ENCODE data around the gene MED13L. TPM values are rescaled to one million over a fixed set of nuclear protein-coding genes. Genes with fewer than 3 reads are reported as not detected.

MED13L gene
- polyA plus RNA-seq, 1 of the 3 experiments (the other 2 are of a cell fraction) = 17.1 TPM

DNA sequence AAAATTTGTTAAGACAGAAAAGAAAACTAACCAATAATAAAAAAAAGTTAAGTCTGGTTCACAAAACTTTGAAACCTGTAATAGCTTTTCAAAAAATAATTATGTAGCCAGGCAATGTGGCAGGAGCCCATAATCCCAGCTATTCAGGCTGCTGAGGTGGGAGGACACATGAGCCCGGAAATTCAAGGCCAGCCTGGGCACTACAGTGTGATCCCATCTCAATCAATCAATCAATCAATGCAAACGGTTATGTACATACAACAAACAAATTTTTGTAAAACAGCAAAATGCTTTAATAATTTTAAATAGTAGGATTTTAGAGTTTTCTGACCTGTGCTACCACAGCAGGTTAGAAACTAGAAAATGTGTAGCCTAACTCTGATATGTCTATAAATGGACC, 152.4 kb downstream of the MED13L start:
- Histone ChIP-seq H3K79me2 (ENCODE audit: insufficient read depth) (peaks cover 100% of the 10 kb centered on the region), H3K9me2 (no peaks in the 10 kb centered on the region), H3K9me3 (no peaks in the 10 kb centered on the region), H3K4me3 (ENCODE audit: low read depth in 2 of 2, low read length in 1 of 2) (no peak overlapping the region), H3F3A (replicated peaks; ENCODE audit: insufficient read depth) (peaks cover 31% of the 10 kb centered on the region), H2AFZ (ENCODE audit: low read depth) (no peak overlapping the region), H4K20me1 (ENCODE audit: insufficient read depth) (peaks cover 100% of the 10 kb centered on the region), H3K27me3 (ENCODE audit: insufficient read depth) (no peaks in the 10 kb centered on the region), H3K4me1 (ENCODE audit: control insufficient read depth in 1 of 2, insufficient read depth in 2 of 2, low read depth in 1 of 2, low read length in 1 of 2) (peaks cover 19 to 70% of the 10 kb centered on the region in 2 experiments), H3K36me3 (replicated peaks in 1 of 2; ENCODE audit: control insufficient read depth in 1 of 2, insufficient read depth in 2 of 2, low read length in 1 of 2) (no peaks in the 10 kb centered on the region), H3K9ac (no peak overlapping the region), H3K27ac (ENCODE audit: low read depth in 2 of 2, low read length in 1 of 2) (peak overlapping the region in 1 of 2 experiments; percentile 1; a peak in 1 of 4 replicates), H3K4me2 (peak overlapping the region; percentile 20; the same call in 1 of the 2 replicates)
- POLR2A ChIA-PET = no interaction called here
- WGBS (ENCODE audit: low lambda C conversion rate) = 74% methylated on average over 2 of the region's 2 CpGs
- CTCF ChIA-PET = interaction anchor here (1.0 kb wide), 1 partner anchor 584 kb away, joined by 4 read pairs; no protein-coding TSS in a partner anchor
- TF ChIP-seq CHD2 (IDR thresholded peaks at IDR 0.05; ENCODE audit: low read length, partially characterized antibody) (no peak), MXI1 (IDR thresholded peaks at IDR 0.05; ENCODE audit: low read depth, low read length) (no peak), MEF2A (IDR thresholded peaks at IDR 0.05; ENCODE audit: borderline replicate concordance, low read depth) (no peak), GABPA (IDR thresholded peaks at IDR 0.05; ENCODE audit: low read depth) (no peak), RCOR1 (IDR thresholded peaks at IDR 0.05; ENCODE audit: low read length) (no peak)
- TF ChIP-seq, protein P1, sequence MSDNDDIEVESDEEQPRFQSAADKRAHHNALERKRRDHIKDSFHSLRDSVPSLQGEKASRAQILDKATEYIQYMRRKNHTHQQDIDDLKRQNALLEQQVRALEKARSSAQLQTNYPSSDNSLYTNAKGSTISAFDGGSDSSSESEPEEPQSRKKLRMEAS (IDR thresholded peaks at IDR 0.05; ENCODE audit: low read depth) = no peak
- no peak for DNase-seq

DNA sequence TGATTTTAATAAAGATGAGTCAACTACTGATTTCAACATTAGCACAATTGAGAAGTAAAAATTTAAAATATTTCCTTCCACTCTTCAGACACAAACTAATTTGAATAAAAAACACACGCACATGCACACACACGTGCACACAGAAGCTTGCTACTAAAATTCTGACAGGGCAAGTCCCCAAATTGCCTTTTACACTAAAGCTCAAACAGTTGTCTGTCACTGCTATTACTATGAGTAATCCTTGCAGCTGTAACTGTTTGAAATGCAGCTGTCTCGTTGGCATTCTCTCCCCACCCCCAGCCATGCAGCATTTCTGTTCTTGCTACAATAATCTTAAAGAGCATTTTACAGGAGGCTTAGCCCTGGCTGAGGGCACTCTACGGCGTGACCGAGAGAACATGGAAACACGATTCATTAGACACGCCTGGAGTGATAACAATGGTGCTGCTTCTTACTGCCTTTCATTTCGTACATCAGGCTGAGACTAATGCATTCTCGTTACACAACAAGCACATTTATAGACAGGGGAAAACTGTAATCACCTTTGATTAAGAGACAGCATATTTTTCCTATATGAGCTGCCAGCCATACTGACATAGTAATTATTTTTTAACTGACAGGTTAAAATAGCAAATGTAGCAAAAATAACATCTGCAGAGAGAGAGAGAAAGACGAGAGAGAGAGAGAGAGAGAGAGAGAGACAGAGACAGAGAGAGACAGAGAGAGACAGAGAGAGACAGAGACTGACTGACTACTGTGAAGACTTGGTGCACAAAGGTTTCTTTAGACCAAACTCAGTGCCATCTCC, 153.8 kb downstream of the MED13L start:
- H3K27me3 ChIP-seq (ENCODE audit: insufficient read depth) = no peaks in the 10 kb centered on the region
- H3K9me3 ChIP-seq = no peaks in the 10 kb centered on the region
- peak; percentile 23 for DNase-seq
- CTCF ChIA-PET = interaction anchor here (1.0 kb wide), 2 partner anchors 18 to 24 kb away, joined by 3 read pairs; no protein-coding TSS in a partner anchor
- no peaks in the 10 kb centered on the region for H3K36me3 ChIP-seq (replicated peaks in 1 of 2; ENCODE audit: control insufficient read depth in 1 of 2, insufficient read depth in 2 of 2, low read length in 1 of 2)
- H3K4me1 ChIP-seq (ENCODE audit: control insufficient read depth in 1 of 2, insufficient read depth in 2 of 2, low read depth in 1 of 2, low read length in 1 of 2) = peaks cover 21 to 63% of the 10 kb centered on the region in 2 experiments
- peaks cover 29% of the 10 kb centered on the region for H3F3A ChIP-seq (replicated peaks; ENCODE audit: insufficient read depth)
- peaks cover 99% of the 10 kb centered on the region for H4K20me1 ChIP-seq (ENCODE audit: insufficient read depth)
- peak overlapping the region; percentile 70 for H3K4me2 ChIP-seq
- 34% methylated on average over 11 of the region's 11 CpGs for WGBS (ENCODE audit: low lambda C conversion rate)
- H3K9me2 ChIP-seq = no peaks in the 10 kb centered on the region
- no peak overlapping the region for H3K9ac ChIP-seq
- H2AFZ ChIP-seq (ENCODE audit: low read depth) = no peak overlapping the region
- POLR2A ChIA-PET = interaction anchor here (0.6 kb wide), 1 partner anchor 60 kb away, joined by 3 read pairs; no protein-coding TSS in a partner anchor
- peak overlapping the region; percentile 8 to 41; a peak in 2 of 4 replicates for H3K4me3 ChIP-seq (ENCODE audit: low read depth in 2 of 2, low read length in 1 of 2)
- peak overlapping the region; percentile 3 to 35; a peak in 3 of 4 replicates for H3K27ac ChIP-seq (ENCODE audit: low read depth in 2 of 2, low read length in 1 of 2)
- H3K79me2 ChIP-seq (ENCODE audit: insufficient read depth) = peaks cover 100% of the 10 kb centered on the region
- 0 out of 2 replicates have a peak, but pooled peaks have one; percentile 5 for TF ChIP-seq JUND (IDR thresholded peaks at IDR 0.05)
- peak; percentile 45; the same call in 1 of the 2 replicates for TF ChIP-seq GATA2 (CRISPR knock-in tag; IDR thresholded peaks at IDR 0.05)
- peak; percentile 75; the same call in 1 of the 2 replicates for TF ChIP-seq MXI1 (IDR thresholded peaks at IDR 0.05; ENCODE audit: low read depth, low read length)
- no peak for TF ChIP-seq TAF1 (IDR thresholded peaks at IDR 0.05; ENCODE audit: borderline replicate concordance, low read depth, low read length)
- TF ChIP-seq YY1 (IDR thresholded peaks at IDR 0.05; ENCODE audit: low read depth) = no peak
- TF ChIP-seq FOSL2 (IDR thresholded peaks at IDR 0.05; ENCODE audit: borderline replicate concordance, low read depth) = 0 out of 2 replicates have a peak, but pooled peaks have one; percentile 15
- peak; percentile 61; the same call in 1 of the 2 replicates for TF ChIP-seq SIN3A (IDR thresholded peaks at IDR 0.05; ENCODE audit: borderline replicate concordance, low read depth, low read length)
- no peak for TF ChIP-seq FOXM1 (IDR thresholded peaks at IDR 0.05; ENCODE audit: low read depth)
- TF ChIP-seq TEAD4 (IDR thresholded peaks at IDR 0.05; ENCODE audit: borderline replicate concordance, insufficient read depth) = no peak
- TF ChIP-seq, protein P2, sequence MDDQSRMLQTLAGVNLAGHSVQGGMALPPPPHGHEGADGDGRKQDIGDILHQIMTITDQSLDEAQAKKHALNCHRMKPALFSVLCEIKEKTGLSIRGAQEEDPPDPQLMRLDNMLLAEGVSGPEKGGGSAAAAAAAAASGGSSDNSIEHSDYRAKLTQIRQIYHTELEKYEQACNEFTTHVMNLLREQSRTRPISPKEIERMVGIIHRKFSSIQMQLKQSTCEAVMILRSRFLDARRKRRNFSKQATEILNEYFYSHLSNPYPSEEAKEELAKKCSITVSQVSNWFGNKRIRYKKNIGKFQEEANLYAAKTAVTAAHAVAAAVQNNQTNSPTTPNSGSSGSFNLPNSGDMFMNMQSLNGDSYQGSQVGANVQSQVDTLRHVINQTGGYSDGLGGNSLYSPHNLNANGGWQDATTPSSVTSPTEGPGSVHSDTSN (IDR thresholded peaks at IDR 0.05) = peak; percentile 65
- no peak for TF ChIP-seq MEF2A (IDR thresholded peaks at IDR 0.05; ENCODE audit: borderline replicate concordance, low read depth)
- TF ChIP-seq, protein P3, sequence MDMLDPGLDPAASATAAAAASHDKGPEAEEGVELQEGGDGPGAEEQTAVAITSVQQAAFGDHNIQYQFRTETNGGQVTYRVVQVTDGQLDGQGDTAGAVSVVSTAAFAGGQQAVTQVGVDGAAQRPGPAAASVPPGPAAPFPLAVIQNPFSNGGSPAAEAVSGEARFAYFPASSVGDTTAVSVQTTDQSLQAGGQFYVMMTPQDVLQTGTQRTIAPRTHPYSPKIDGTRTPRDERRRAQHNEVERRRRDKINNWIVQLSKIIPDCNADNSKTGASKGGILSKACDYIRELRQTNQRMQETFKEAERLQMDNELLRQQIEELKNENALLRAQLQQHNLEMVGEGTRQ (IDR thresholded peaks at IDR 0.05; ENCODE audit: borderline replicate concordance, low read depth, low read length) = no peak
- TF ChIP-seq, protein P4, sequence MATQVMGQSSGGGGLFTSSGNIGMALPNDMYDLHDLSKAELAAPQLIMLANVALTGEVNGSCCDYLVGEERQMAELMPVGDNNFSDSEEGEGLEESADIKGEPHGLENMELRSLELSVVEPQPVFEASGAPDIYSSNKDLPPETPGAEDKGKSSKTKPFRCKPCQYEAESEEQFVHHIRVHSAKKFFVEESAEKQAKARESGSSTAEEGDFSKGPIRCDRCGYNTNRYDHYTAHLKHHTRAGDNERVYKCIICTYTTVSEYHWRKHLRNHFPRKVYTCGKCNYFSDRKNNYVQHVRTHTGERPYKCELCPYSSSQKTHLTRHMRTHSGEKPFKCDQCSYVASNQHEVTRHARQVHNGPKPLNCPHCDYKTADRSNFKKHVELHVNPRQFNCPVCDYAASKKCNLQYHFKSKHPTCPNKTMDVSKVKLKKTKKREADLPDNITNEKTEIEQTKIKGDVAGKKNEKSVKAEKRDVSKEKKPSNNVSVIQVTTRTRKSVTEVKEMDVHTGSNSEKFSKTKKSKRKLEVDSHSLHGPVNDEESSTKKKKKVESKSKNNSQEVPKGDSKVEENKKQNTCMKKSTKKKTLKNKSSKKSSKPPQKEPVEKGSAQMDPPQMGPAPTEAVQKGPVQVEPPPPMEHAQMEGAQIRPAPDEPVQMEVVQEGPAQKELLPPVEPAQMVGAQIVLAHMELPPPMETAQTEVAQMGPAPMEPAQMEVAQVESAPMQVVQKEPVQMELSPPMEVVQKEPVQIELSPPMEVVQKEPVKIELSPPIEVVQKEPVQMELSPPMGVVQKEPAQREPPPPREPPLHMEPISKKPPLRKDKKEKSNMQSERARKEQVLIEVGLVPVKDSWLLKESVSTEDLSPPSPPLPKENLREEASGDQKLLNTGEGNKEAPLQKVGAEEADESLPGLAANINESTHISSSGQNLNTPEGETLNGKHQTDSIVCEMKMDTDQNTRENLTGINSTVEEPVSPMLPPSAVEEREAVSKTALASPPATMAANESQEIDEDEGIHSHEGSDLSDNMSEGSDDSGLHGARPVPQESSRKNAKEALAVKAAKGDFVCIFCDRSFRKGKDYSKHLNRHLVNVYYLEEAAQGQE (IDR thresholded peaks at IDR 0.05; ENCODE audit: low read depth, low read length) = no peak
- peak; percentile 57 for TF ChIP-seq TCF12 (IDR thresholded peaks at IDR 0.05)
- no peak for TF ChIP-seq RCOR1 (IDR thresholded peaks at IDR 0.05; ENCODE audit: low read length)

All from SK-N-SH (cell line).